ENCODE measurements around the gene SLC48A1.

GRCh38 chr12:47808050-47808449, 35.0 kb downstream of the SLC48A1 start:
- TF ChIP-seq CTCF (IDR thresholded peaks at IDR 0.05) (no peak), POLR2A (IDR thresholded peaks at IDR 0.05) (no peak)
